Esophagus squamous epithelium (tissue), 4 donors: ENCODE data around the gene GPATCH3.
"Not testable (repeated sequence)": the region's sequence is repeated elsewhere in the genome, so short reads cannot be mapped to it uniquely, and the experiment has no call there.

Experiments
- CTCF ChIP-seq, 6 experiments: fragments of 450-650 bp in 4 of 6; fragments of 200-600 bp in 2 of 6; sonication (generic) in 2 of 6; IDR thresholded peaks; one replicate each; pipeline ENCODE4 v1.5.1; 2016 to 2019; ENCODE audit warnings: antibody characterized with exemption in 6 of 6, mild to moderate bottlenecking in 4 of 6, moderate library complexity in 4 of 6
- POLR2A ChIP-seq, 4 donors: fragments of 450-650 bp; IDR thresholded peaks; one replicate each; pipeline ENCODE4 v1.6.1; 2017; ENCODE audit warnings: antibody characterized with exemption in 4 of 4, mild to moderate bottlenecking in 4 of 4, moderate library complexity in 3 of 4

GRCh38 chr1:26847826-26848225 is 52.4 kb downstream of the GPATCH3 start:
- not testable (repeated sequence) for TF ChIP-seq CTCF, POLR2A (IDR thresholded peaks at IDR 0.05)
